GM19455 (cell line): ENCODE results near the gene MCTP1.

Experiments
- ATAC-seq: cut with Tn5 transposase; IDR thresholded peaks from one replicate; pipeline ENCODE4 v1.9.1; 2021; ENCODE audit not compliant: unreplicated experiment

MCTP1 gene

GRCh38 chr5:95284572-95285408 is at the start of gene MCTP1:
Gene MCTP1 (minus strand): TSS chr5:95285094.
- ATAC-seq, result no peak

GRCh38 chr5:95332158-95332557 is 47.3 kb upstream of the MCTP1 start:
- no peak for ATAC-seq

GRCh38 chr5:95331358-95331757 is 46.5 kb upstream of the MCTP1 start:
- no peak for ATAC-seq

GRCh38 chr5:95327211-95327610 is 42.3 kb upstream of the MCTP1 start:
- no peak for ATAC-seq

- no peak for ATAC-seq
Measured at GRCh38 chr5:95317687-95318086, 32.8 kb upstream of the MCTP1 start.

- no peak for ATAC-seq
Measured at GRCh38 chr5:95317085-95317484, 32.2 kb upstream of the MCTP1 start.

- no peak for ATAC-seq
Measured at GRCh38 chr5:95304711-95305110, 19.8 kb upstream of the MCTP1 start.

- ATAC-seq, result no peak
Measured at GRCh38 chr5:95298651-95299050, 13.8 kb upstream of the MCTP1 start.

GRCh38 chr5:95296291-95296690 is 11.4 kb upstream of the MCTP1 start:
- no peak for ATAC-seq

- ATAC-seq, result no peak
Measured at GRCh38 chr5:95285409-95285755, 488 bp upstream of the MCTP1 start.

- ATAC-seq, result no peak
Measured at GRCh38 chr5:95283761-95284571, 928 bp downstream of the MCTP1 start.

- ATAC-seq, result no peak
Measured at GRCh38 chr5:95283022-95283615, 1.8 kb downstream of the MCTP1 start.

- ATAC-seq, result no peak
Measured at GRCh38 chr5:95281226-95281625, 3.7 kb downstream of the MCTP1 start.

GRCh38 chr5:95280401-95281095 is 4.3 kb downstream of the MCTP1 start:
- ATAC-seq, result no peak

GRCh38 chr5:95274011-95274410 is 10.9 kb downstream of the MCTP1 start:
- no peak for ATAC-seq

GRCh38 chr5:95272316-95272929 is 12.5 kb downstream of the MCTP1 start:
- no peak for ATAC-seq

GRCh38 chr5:95262933-95263660 is 21.8 kb downstream of the MCTP1 start:
- no peak for ATAC-seq

GRCh38 chr5:95261437-95262175 is 23.3 kb downstream of the MCTP1 start:
- no peak for ATAC-seq

- ATAC-seq, result no peak
Measured at GRCh38 chr5:95256991-95257390, 27.9 kb downstream of the MCTP1 start.
